Neural progenitor cell (in vitro differentiated cells): Measurements from ENCODE around the gene MYL5. TPM values are rescaled to one million over a fixed set of nuclear protein-coding genes. Genes with fewer than 3 reads are reported as not detected.

Experiments used
- DNase-seq: peaks from one replicate; pipeline ENCODE4 v3.0.0-alpha.2; 2016; ENCODE audit warnings: low spot score
- H2AFZ ChIP-seq: fragments of 200-600 bp; sonication (generic); replicated peaks from 2 replicates; pipeline ENCODE4 v1.6.1; 2016; ENCODE audit warnings: antibody characterized with exemption
- H3F3A ChIP-seq: fragments of 200-600 bp; sonication (generic); 2 replicates; pipeline ENCODE4 v1.6.1; 2016; ENCODE audit warnings: antibody characterized with exemption, low read depth
- H3K27ac ChIP-seq: fragments of 200-600 bp; sonication (generic); 2 replicates; pipeline ENCODE4 v1.5.1; 2016; ENCODE audit warnings: mild to moderate bottlenecking
- H3K27me3 ChIP-seq: fragments of 200-600 bp; sonication (generic); 2 replicates; pipeline ENCODE4 v1.6.1; 2016; ENCODE audit warnings: mild to moderate bottlenecking, moderate library complexity
- H3K36me3 ChIP-seq: fragments of 200-600 bp; sonication (generic); 2 replicates; pipeline ENCODE4 v1.5.1; 2016
- H3K4me1 ChIP-seq: fragments of 200-600 bp; sonication (generic); 2 replicates; pipeline ENCODE4 v1.6.1; 2016; ENCODE audit warnings: mixed run types
- H3K4me2 ChIP-seq: fragments of 200-600 bp; sonication (generic); 2 replicates; pipeline ENCODE4 v1.6.1; 2016
- H3K4me3 ChIP-seq: fragments of 200-600 bp; sonication (generic); 2 replicates; pipeline ENCODE4 v1.5.1; 2016
- H3K79me2 ChIP-seq: fragments of 200-600 bp; sonication (generic); 2 replicates; pipeline ENCODE4 v1.6.1; 2016; ENCODE audit warnings: low read depth
- H3K9ac ChIP-seq: fragments of 200-600 bp; sonication (generic); 2 replicates; pipeline ENCODE4 v1.6.1; 2016
- H3K9me3 ChIP-seq: fragments of 200-600 bp; sonication (generic); 2 replicates; pipeline ENCODE4 v1.5.1; 2016; ENCODE audit warnings: low read depth
- H4K20me1 ChIP-seq: fragments of 200-600 bp; sonication (generic); 2 replicates; pipeline ENCODE4 v1.6.1; 2016; ENCODE audit warnings: low read depth
- H3K27ac Mint-ChIP-seq: 3 replicates; pipeline ENCODE4 v1.8.0; 2021; ENCODE audit warnings: mixed read lengths
- H3K27me3 Mint-ChIP-seq: 2 replicates; pipeline ENCODE4 v1.8.0; 2022; ENCODE audit warnings: low read depth, mild to moderate bottlenecking, inconsistent platforms, moderate library complexity, mixed read lengths; ENCODE audit not compliant: insufficient read depth
- H3K36me3 Mint-ChIP-seq: 3 replicates; pipeline ENCODE4 v1.8.0; 2021; ENCODE audit warnings: mixed read lengths
- H3K4me1 Mint-ChIP-seq: 3 replicates; pipeline ENCODE4 v1.8.0; 2021; ENCODE audit warnings: mixed read lengths
- H3K4me3 Mint-ChIP-seq: 3 replicates; pipeline ENCODE4 v1.8.0; 2021; ENCODE audit warnings: mild to moderate bottlenecking, moderate library complexity, mixed read lengths
- H3K9me3 Mint-ChIP-seq: 3 replicates; pipeline ENCODE4 v1.8.0; 2020; ENCODE audit warnings: mixed read lengths
- CTCF ChIP-seq: fragments of 200-600 bp; sonication (generic); IDR thresholded peaks from 2 replicates; pipeline ENCODE4 v1.5.1; 2017; ENCODE audit warnings: antibody characterized with exemption, mild to moderate bottlenecking
- EZH2 ChIP-seq: fragments of 200-600 bp; sonication (generic); IDR thresholded peaks from 2 replicates; pipeline ENCODE4 v1.6.1; 2017; ENCODE audit warnings: antibody characterized with exemption, mild to moderate bottlenecking, moderate library complexity
- EZH2phosphoT487 ChIP-seq: fragments of 200-600 bp; sonication (generic); IDR thresholded peaks from 2 replicates; pipeline ENCODE4 v1.6.1; 2017; ENCODE audit warnings: antibody characterized with exemption
- total RNA-seq: library from RNA; depleted of rRNA; stranded (reverse); fragments of >200 nt; gene quantifications from 2 replicates; pipeline ENCODE4 v1.2.3, GENCODE V29; 2015; ENCODE audit warnings: low replicate concordance

Gene MYL5
- total RNA-seq, 1 donor from 2014 or later, result 0.21 TPM

- Mint-ChIP-seq H3K4me1 (peaks cover 9% of the 10 kb centered on the region), H3K36me3 (no peaks in the 10 kb centered on the region), H3K9me3 (peaks cover 3% of the 10 kb centered on the region), H3K27ac (peak overlapping the region; percentile 2), H3K4me3 (no peak overlapping the region), H3K27me3 (peaks cover 10% of the 10 kb centered on the region)
- no peak for DNase-seq
- H3K4me3 ChIP-seq, result no peak overlapping the region
- no peak for TF ChIP-seq CTCF
- TF ChIP-seq EZH2, result no peak
- no peak for TF ChIP-seq EZH2phosphoT487
- no peak overlapping the region for H3K9ac ChIP-seq
- no peaks in the 10 kb centered on the region for H3K9me3 ChIP-seq
- no peaks in the 10 kb centered on the region for H3K79me2 ChIP-seq
- peaks cover 14% of the 10 kb centered on the region for H3K4me1 ChIP-seq
- no peaks in the 10 kb centered on the region for H4K20me1 ChIP-seq
- peaks cover 4% of the 10 kb centered on the region for H3F3A ChIP-seq
- H3K36me3 ChIP-seq, result no peaks in the 10 kb centered on the region
- H3K27ac ChIP-seq, result no peak overlapping the region
- no peak overlapping the region for H3K4me2 ChIP-seq
- no peak overlapping the region for H2AFZ ChIP-seq
- peaks cover 13% of the 10 kb centered on the region for H3K27me3 ChIP-seq
These were observed 10.4 kb downstream of the MYL5 start for GRCh38 chr4:684623-685327.

- peaks cover 12% of the 10 kb centered on the region for H3K4me1 ChIP-seq
- peaks cover 2% of the 10 kb centered on the region for H3F3A ChIP-seq
- peaks cover 6% of the 10 kb centered on the region for H3K4me1 Mint-ChIP-seq
- H3K4me2 ChIP-seq, result no peak overlapping the region
- no peak for TF ChIP-seq EZH2
- TF ChIP-seq EZH2phosphoT487, result no peak
- TF ChIP-seq CTCF, result no peak
- H3K27ac Mint-ChIP-seq, result no peak overlapping the region
- H4K20me1 ChIP-seq, result no peaks in the 10 kb centered on the region
- no peaks in the 10 kb centered on the region for H3K36me3 ChIP-seq
- H2AFZ ChIP-seq, result no peak overlapping the region
- no peaks in the 10 kb centered on the region for H3K79me2 ChIP-seq
- H3K4me3 ChIP-seq, result no peak overlapping the region
- peaks cover 8% of the 10 kb centered on the region for H3K27me3 Mint-ChIP-seq
- H3K9ac ChIP-seq, result no peak overlapping the region
- no peak overlapping the region for H3K4me3 Mint-ChIP-seq
- DNase-seq, result no peak
- H3K36me3 Mint-ChIP-seq, result no peaks in the 10 kb centered on the region
- no peaks in the 10 kb centered on the region for H3K9me3 ChIP-seq
- H3K27ac ChIP-seq, result no peak overlapping the region
- H3K27me3 ChIP-seq, result peaks cover 3% of the 10 kb centered on the region
- H3K9me3 Mint-ChIP-seq, result peaks cover 3% of the 10 kb centered on the region
These were observed 11.5 kb downstream of the MYL5 start for GRCh38 chr4:685679-686412.

GRCh38 chr4:686413-687040 is 12.2 kb downstream of the MYL5 start:
- Histone ChIP-seq H3K27me3 (peaks cover 3% of the 10 kb centered on the region), H3K9ac (no peak overlapping the region), H4K20me1 (no peaks in the 10 kb centered on the region), H3K27ac (no peak overlapping the region), H3K9me3 (no peaks in the 10 kb centered on the region), H3K4me2 (no peak overlapping the region), H3F3A (no peaks in the 10 kb centered on the region), H3K79me2 (no peaks in the 10 kb centered on the region), H3K36me3 (no peaks in the 10 kb centered on the region), H3K4me3 (no peak overlapping the region), H3K4me1 (peaks cover 11% of the 10 kb centered on the region), H2AFZ (no peak overlapping the region)
- no peak overlapping the region for H3K27ac Mint-ChIP-seq
- H3K36me3 Mint-ChIP-seq, result no peaks in the 10 kb centered on the region
- H3K4me3 Mint-ChIP-seq, result no peak overlapping the region
- peaks cover 6% of the 10 kb centered on the region for H3K4me1 Mint-ChIP-seq
- TF ChIP-seq EZH2phosphoT487 (no peak), EZH2 (no peak), CTCF (no peak)
- peaks cover 8% of the 10 kb centered on the region for H3K27me3 Mint-ChIP-seq
- peaks cover 3% of the 10 kb centered on the region for H3K9me3 Mint-ChIP-seq
- DNase-seq, result no peak
